Osteocyte (in vitro differentiated cells): Measurements from ENCODE around the gene SNX5. TPM values are rescaled to one million over a fixed set of nuclear protein-coding genes. Genes with fewer than 3 reads are reported as not detected.

Source experiments
- DNase-seq: peaks from one replicate; pipeline ENCODE4 v3.0.0; 2021; ENCODE audit warnings: mixed read lengths; ENCODE audit not compliant: unreplicated experiment; ENCODE audit errors: extremely low spot score
- H3K27ac Mint-ChIP-seq: one replicate; pipeline ENCODE4 v1.8.0; 2021; ENCODE audit warnings: mild to moderate bottlenecking, mixed read lengths; ENCODE audit not compliant: unreplicated experiment
- H3K27me3 Mint-ChIP-seq: one replicate; pipeline ENCODE4 v1.8.0; 2021; ENCODE audit warnings: mixed read lengths; ENCODE audit not compliant: unreplicated experiment
- H3K36me3 Mint-ChIP-seq: one replicate; pipeline ENCODE4 v1.8.0; 2021; ENCODE audit warnings: mixed read lengths; ENCODE audit not compliant: unreplicated experiment
- H3K4me1 Mint-ChIP-seq: one replicate; pipeline ENCODE4 v1.8.0; 2021; ENCODE audit warnings: mixed read lengths; ENCODE audit not compliant: unreplicated experiment
- H3K4me3 Mint-ChIP-seq: one replicate; pipeline ENCODE4 v1.8.0; 2021; ENCODE audit warnings: mild to moderate bottlenecking, moderate library complexity, mixed read lengths; ENCODE audit not compliant: unreplicated experiment
- H3K9me3 Mint-ChIP-seq: one replicate; pipeline ENCODE4 v1.8.0; 2021; ENCODE audit warnings: mixed read lengths; ENCODE audit not compliant: unreplicated experiment
- total RNA-seq: library from RNA; stranded (reverse); gene quantifications from 2 replicates; pipeline ENCODE4 v1.2.1, GENCODE V29; 2021
- TF ChIP-seq, protein P1 (sequence below): fragments of 200-600 bp; sonication (generic); IDR thresholded peaks from 2 replicates; pipeline ENCODE4 v1.5.0; 2021; ENCODE audit warnings: antibody characterized with exemption, mild to moderate bottlenecking, moderate library complexity

The SNX5 gene
- total RNA-seq, 1 donor from 2014 or later: 147 TPM

DNA sequence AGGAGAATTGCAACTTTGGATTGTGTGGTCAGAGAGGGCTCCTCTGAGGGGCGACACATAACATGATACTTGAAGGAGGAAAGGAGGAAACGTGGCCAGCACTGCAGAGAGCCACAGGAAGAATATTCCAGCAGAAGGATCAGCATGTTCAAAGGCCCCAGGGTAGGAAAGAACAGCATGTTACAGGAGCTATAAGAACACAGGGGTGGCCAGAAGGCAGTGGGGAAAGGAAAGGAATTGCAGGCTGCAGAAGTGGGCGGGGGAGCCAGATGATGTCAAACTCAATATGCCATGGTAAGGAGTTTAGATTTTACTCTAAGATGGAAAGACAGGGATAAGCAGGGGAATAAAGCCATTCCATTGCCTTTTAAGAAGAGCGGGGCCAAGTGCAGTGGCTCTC lies 31.0 kb upstream of the SNX5 start:
- Mint-ChIP-seq H3K4me3 (no peak overlapping the region), H3K4me1 (peaks cover 22% of the 10 kb centered on the region), H3K9me3 (no peaks in the 10 kb centered on the region), H3K36me3 (no peaks in the 10 kb centered on the region), H3K27me3 (no peaks in the 10 kb centered on the region), H3K27ac (no peak overlapping the region)
- DNase-seq: no peak
- TF ChIP-seq, protein P1, sequence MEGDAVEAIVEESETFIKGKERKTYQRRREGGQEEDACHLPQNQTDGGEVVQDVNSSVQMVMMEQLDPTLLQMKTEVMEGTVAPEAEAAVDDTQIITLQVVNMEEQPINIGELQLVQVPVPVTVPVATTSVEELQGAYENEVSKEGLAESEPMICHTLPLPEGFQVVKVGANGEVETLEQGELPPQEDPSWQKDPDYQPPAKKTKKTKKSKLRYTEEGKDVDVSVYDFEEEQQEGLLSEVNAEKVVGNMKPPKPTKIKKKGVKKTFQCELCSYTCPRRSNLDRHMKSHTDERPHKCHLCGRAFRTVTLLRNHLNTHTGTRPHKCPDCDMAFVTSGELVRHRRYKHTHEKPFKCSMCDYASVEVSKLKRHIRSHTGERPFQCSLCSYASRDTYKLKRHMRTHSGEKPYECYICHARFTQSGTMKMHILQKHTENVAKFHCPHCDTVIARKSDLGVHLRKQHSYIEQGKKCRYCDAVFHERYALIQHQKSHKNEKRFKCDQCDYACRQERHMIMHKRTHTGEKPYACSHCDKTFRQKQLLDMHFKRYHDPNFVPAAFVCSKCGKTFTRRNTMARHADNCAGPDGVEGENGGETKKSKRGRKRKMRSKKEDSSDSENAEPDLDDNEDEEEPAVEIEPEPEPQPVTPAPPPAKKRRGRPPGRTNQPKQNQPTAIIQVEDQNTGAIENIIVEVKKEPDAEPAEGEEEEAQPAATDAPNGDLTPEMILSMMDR: no peak

- Mint-ChIP-seq H3K9me3 (no peaks in the 10 kb centered on the region), H3K4me1 (peaks cover 22% of the 10 kb centered on the region), H3K27ac (no peak overlapping the region), H3K36me3 (no peaks in the 10 kb centered on the region), H3K4me3 (no peak overlapping the region), H3K27me3 (no peaks in the 10 kb centered on the region)
- DNase-seq: no peak
- TF ChIP-seq, protein P1: no peak
Measured at GRCh38 chr20:17998446-17998845, 29.9 kb upstream of the SNX5 start.

GRCh38 chr20:17995967-17996819 lies 27.6 kb upstream of the SNX5 start:
- H3K4me3 Mint-ChIP-seq: no peak overlapping the region
- H3K36me3 Mint-ChIP-seq: peaks cover 2% of the 10 kb centered on the region
- no peaks in the 10 kb centered on the region for H3K9me3 Mint-ChIP-seq
- H3K27me3 Mint-ChIP-seq: no peaks in the 10 kb centered on the region
- H3K27ac Mint-ChIP-seq: no peak overlapping the region
- TF ChIP-seq, protein P1: peak; percentile 91
- no peak for DNase-seq
- peaks cover 25% of the 10 kb centered on the region for H3K4me1 Mint-ChIP-seq

GRCh38 chr20:17993546-17993945 lies 25.0 kb upstream of the SNX5 start:
- Mint-ChIP-seq H3K36me3 (peaks cover 17% of the 10 kb centered on the region), H3K4me1 (peaks cover 16% of the 10 kb centered on the region), H3K9me3 (no peaks in the 10 kb centered on the region), H3K27ac (no peak overlapping the region), H3K27me3 (no peaks in the 10 kb centered on the region), H3K4me3 (no peak overlapping the region)
- TF ChIP-seq, protein P1: no peak
- no peak for DNase-seq

- Mint-ChIP-seq H3K27ac (no peak overlapping the region), H3K27me3 (no peaks in the 10 kb centered on the region), H3K9me3 (no peaks in the 10 kb centered on the region), H3K36me3 (peaks cover 17% of the 10 kb centered on the region), H3K4me3 (no peak overlapping the region), H3K4me1 (peaks cover 16% of the 10 kb centered on the region)
- no peak for DNase-seq
- TF ChIP-seq, protein P1: no peak
Measured at GRCh38 chr20:17992847-17993513, 24.4 kb upstream of the SNX5 start.
